Fibroblast of upper back skin (primary cell): Measurements from ENCODE around the gene ARL6IP4.
"Not testable (repeated sequence)": the region's sequence is repeated elsewhere in the genome, so short reads cannot be mapped to it uniquely, and the experiment has no call there.

Experiments used
- DNase-seq: peaks from one replicate; pipeline ENCODE4 v3.0.0-alpha.2; 2013

The ARL6IP4 gene

DNA sequence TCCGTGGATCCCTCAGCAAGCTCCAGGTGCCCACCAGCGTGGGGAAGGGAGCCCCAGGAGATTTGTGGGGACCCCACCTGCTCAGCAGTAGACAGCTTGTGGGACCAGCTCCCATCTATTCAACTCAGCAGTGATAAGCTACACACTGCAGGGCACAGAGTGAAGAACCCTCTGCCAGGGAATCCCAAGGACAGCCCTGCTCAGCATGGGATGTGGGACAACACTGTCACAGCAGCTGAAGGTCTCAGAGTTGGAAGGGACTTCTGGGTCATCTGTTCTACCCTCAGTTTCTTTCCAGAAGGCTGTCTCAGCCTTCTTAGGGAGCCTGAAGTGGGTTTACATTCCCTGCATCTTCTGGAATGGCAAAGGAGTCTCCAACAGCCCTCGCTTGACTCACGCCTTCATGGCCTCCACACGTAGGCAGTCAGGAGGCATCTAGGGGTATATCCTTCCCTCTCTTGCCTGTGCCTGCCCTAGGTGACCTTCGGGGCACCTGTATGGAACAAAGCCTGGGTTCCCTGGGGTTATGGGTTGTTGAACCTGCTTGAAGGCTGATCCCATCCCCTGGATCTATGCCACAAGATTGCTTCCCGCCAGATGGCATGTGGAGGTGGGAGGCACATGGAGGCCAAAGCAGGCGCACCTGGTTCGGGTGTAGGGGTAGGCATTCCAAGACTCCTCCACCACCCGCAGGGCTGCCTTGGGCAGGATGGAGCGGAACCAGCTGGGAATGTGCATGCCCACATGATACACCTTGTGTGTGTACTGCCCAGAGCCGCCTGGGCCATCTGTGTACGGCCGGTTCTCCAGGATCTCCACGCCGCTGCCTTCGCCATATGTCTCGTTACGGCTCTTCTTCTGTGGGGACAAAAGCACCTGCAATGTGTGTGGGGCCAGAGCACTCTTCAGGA is 33.0 kb downstream of the ARL6IP4 start:
- no peak for DNase-seq

DNA sequence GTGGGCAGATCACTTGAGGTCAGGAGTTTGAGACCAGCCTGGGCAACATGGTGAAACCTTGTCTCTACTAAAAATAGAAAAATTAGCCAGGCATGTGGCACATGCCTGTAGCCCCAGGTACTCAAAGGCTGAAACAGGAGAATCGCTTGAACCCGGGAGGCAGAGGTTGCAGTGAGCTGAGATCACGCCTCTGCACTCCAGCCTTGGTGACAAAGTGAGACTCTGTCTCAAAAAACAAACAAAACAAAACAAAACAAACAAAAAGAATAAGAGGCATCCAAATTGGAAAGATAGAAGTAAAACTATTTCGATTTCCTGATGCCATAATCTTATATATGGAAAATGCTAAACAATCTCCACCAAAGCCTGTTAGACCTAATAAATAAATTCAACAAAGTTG is 34.0 kb downstream of the ARL6IP4 start:
- DNase-seq = not testable (repeated sequence)

DNA sequence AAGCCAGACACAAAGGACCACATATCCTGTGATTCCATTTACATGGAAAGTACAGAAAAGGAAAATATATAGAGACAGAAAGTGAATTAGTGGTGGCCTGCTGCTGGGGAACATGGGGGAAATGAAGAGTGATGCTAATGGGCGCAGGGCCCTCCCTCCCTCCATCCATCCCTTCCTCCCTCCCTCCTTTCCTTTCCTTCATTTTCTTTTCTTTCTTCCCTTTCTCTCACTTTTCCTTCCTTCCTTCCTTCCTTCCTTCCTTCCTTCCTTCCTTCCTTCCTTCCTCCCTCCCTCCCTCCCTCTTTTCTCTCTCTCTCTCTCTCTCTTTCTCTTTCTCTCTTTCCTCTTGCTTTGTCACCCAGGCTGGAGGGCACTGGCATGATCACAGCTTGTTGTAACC is 37.3 kb downstream of the ARL6IP4 start:
- no peak for DNase-seq

- no peak for DNase-seq
These were observed 39.3 kb downstream of the ARL6IP4 start for GRCh38 chr12:123019841-123020138.

DNA sequence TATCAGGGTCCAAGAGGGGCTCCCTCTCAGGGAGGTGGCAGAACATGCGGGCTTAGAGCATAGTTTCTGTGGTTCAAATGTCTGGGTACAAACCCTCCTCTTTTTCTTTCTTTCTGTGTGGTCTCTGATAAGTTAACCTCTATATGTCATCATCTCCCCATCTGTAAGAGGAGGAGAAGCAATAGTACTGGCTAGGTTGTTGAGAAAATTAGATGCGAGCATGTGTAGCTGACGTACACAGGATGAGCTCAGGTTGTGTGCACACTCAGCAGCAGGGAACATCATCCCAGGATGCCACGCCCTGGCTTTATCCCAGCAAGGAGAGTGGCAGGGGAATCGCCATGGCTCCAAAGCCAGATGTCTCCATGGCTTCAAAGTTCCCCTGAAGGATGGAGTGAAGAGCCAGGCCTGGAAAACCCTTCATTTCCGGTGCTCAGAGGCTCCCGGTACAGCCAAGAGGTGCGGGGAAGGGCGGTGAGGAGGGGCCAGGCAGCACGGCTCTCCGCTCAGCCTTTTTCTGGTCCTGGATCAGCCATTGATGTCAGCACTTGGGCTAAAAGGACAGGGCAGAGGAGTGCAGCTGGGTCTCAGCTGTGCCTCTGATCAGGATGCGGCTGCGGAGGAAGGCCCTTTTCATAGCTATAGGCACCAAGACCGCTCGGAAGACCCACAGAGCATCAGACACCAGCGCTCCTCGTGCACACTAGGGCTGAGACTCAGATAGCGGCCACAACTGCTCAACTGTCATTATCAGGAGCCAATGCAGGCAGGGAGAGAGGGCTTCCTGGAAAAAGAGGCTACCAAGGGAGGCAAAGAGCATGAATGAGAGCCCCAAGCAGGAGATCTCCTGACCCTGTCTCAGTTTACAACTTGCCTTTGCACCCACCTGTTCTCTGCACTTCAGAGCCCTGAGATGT is 41.5 kb downstream of the ARL6IP4 start:
- DNase-seq = no peak

DNA sequence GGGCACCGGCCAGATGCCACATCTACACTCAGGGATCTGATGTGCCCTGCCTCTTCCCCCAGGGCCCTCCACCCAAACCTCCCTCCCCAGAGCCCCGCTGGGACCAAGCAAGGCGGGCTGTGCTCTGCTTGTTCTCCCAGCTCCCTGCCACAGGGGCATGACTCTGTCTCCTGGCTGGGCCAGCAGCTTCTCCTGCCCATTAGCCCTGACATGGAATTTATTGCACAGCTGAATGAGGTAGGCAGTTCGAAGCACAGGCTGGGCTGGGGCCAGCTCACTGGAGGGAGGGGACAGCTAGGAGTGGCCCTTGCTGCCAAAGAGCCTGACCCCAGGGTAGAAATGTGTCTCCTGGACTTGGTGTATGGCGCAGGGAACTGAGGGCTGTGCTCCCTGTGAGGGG is 42.4 kb downstream of the ARL6IP4 start:
- DNase-seq = no peak

GRCh38 chr12:123024819-123025391 is 44.4 kb downstream of the ARL6IP4 start:
- DNase-seq = no peak

- DNase-seq = no peak
These were observed 45.8 kb downstream of the ARL6IP4 start for GRCh38 chr12:123026094-123026853.

DNA sequence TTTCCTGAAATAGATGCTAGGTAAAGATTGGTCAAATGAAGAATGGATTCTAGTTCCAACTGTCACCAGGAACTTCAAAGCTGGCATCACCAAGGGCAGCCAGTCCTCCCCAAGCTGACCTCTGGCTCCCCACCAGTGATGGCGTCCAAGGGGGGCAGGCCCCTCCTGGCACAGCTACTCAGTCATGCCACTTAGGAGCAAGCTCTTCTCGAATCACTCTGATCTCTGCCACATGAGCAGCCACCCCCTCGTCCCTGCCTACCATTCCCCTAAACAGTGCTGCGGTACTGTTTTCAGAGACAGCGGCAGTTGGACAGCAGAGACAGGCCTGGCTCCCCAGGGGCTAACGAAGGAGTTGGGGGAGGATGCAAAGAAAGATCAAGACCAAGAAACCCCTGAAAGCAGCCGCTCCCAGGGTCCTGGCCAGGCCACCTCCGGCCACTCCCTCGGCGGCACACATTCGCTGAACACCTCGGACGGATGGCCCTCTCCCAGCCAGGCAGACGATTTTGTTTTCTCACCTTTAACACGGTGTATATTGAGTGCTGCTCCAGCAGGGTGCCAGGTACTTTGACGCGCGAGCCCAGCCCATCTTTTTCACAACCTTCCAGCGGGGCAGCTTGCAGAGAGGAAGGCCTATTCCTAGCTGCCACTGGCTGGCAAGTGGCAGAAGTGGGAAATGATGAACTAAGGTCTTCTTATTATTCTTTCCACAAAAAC is 47.4 kb downstream of the ARL6IP4 start:
- no peak for DNase-seq

- DNase-seq = no peak
These were observed 48.0 kb downstream of the ARL6IP4 start for GRCh38 chr12:123028475-123028874.

DNA sequence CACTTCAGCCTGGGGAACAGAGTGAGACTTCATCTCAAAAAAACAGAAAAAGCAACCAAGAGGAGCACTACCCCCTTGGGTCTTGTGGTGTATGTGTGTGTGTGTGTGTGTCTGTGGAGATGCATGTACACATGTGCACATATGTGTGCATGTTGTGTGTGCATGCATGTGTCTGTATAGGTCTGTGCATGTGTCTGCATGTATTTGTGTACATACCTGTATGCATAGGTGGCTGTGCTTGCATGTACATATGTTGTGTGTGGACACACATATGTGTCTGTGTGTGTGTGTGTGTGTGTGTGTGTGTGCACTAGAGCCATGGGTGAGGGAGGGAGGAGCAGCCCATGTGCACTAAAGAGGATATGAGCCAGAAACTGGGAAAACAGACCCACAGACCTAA is 49.1 kb downstream of the ARL6IP4 start:
- DNase-seq = no peak

GRCh38 chr12:123030686-123031085 is 50.2 kb downstream of the ARL6IP4 start:
- no peak for DNase-seq

DNA sequence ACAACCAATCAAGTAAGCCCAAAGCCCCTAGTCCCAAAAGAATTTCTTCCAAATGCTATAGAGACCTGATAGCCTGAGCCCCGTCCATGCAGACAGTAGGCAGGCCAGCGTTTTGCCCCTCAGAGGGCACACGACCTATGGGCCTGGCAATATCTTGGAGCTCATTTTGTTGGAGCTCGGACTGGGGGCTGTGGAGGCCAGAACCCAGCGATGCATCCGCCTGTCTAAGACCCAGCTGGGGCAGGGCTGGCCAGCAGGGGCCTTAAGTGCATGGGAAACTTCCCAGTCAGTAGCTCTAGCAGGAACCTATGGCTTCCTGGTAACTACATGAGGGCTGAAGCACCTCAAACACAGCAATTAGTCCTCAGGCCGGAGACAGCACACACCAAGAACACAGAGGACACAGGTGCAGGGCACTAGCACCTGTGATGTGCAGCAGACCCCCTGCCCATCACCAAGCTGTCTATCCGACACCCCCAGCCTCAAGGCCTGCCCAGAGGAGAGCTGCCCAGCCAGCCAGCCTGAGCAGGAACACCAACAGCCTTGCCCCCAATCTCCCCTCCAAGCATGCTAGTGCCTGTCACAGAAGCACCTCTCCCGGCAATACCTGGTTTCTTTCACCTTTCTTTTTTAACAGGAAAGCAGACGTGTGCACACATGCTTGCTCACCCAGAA is 50.8 kb downstream of the ARL6IP4 start:
- no peak for DNase-seq
